Naive thymus-derived CD8-positive, alpha-beta T cell (primary cell): ENCODE measurements around the gene KY. TPM values are rescaled to one million over a fixed set of nuclear protein-coding genes. Genes with fewer than 3 reads are reported as not detected.
"Not testable (repeated sequence)": the region's sequence is repeated elsewhere in the genome, so short reads cannot be mapped to it uniquely, and the experiment has no call there.

Source experiments
- ATAC-seq, 2 donors: fragments of 150-1000 bp; cut with Tn5 transposase in 1 of 2; sonication (Bioruptor Pico), chemical (Tn5 transposase) in 1 of 2; 1 replicate in 1 of 2; 2 replicates in 1 of 2; pipeline ENCODE4 v1.10.0; 2021; ENCODE audit warnings: mild to moderate bottlenecking in 2 of 2, moderate library complexity in 2 of 2
- POLR2A ChIA-PET: fragments of 350-600 bp; sonication (Branson Sonifier 250); formaldehyde crosslinking; loops from one replicate; lab custom pipeline; 2021; ENCODE audit warnings: antibody characterized with exemption; lab: Charles Lee
- DNase-seq, 10 donors: peaks; one replicate each; pipeline versions ENCODE4 v3.0.0 to v3.0.0-alpha.2; 2020 to 2022
- H3K27ac Mint-ChIP-seq, 10 donors: one replicate each; pipeline ENCODE4 v1.8.0; 2020 to 2022; ENCODE audit warnings: mild to moderate bottlenecking in 10 of 10, mixed read lengths in 10 of 10, moderate library complexity in 4 of 10, inconsistent platforms in 1 of 10
- H3K27me3 Mint-ChIP-seq, 5 donors: one replicate each; pipeline ENCODE4 v1.8.0; 2021 to 2022; ENCODE audit warnings: mixed read lengths in 5 of 5
- H3K36me3 Mint-ChIP-seq, 3 donors: one replicate each; pipeline ENCODE4 v1.8.0; 2020 to 2022; ENCODE audit warnings: mixed read lengths in 3 of 3, mild to moderate bottlenecking in 2 of 3, inconsistent platforms in 1 of 3
- H3K4me1 Mint-ChIP-seq, 4 donors: one replicate each; pipeline ENCODE4 v1.8.0; 2021 to 2022; ENCODE audit warnings: mixed read lengths in 4 of 4
- H3K4me3 Mint-ChIP-seq, 10 donors: one replicate each; pipeline ENCODE4 v1.8.0; 2020 to 2022; ENCODE audit warnings: mild to moderate bottlenecking in 10 of 10, mixed read lengths in 10 of 10, moderate library complexity in 6 of 10, inconsistent platforms in 1 of 10
- H3K9me3 Mint-ChIP-seq, 9 donors: one replicate each; pipeline ENCODE4 v1.8.0; 2020 to 2022; ENCODE audit warnings: mixed read lengths in 9 of 9, mild to moderate bottlenecking in 3 of 9, inconsistent platforms in 1 of 9, moderate library complexity in 1 of 9
- polyA plus RNA-seq, 3 donors: library from polyadenylated mRNA; unstranded; fragments of 300-500 nt; fragmentation: Illumina TruSeq; gene quantifications; one replicate each; pipeline ENCODE4 v1.2.3, GENCODE V29; 2021
- total RNA-seq, 8 experiments: library from RNA in 2 of 8; stranded (reverse) in 2 of 8; gene quantifications; one replicate each; pipeline ENCODE4 v1.2.3 and lab custom pipeline; 2021 to 2026

The KY gene
- total and polyA plus RNA-seq, 5 experiments from 2014 or later = not detected

GRCh38 chr3:134600206-134600605 lies 50.6 kb downstream of the KY start:
- ATAC-seq (no peak), DNase-seq (no peak)
- H3K36me3 Mint-ChIP-seq = no peaks in the 10 kb centered on the region
- POLR2A ChIA-PET = no interaction called here
- no peaks in the 10 kb centered on the region for H3K9me3 Mint-ChIP-seq
- H3K4me1 Mint-ChIP-seq = peaks cover 3 to 10% (median 8%) of the 10 kb centered on the region in 4 donors
- no peak overlapping the region for H3K27ac Mint-ChIP-seq
- peak overlapping the region in 6 of 10 donors; percentile 15 to 65 (median 58) for H3K4me3 Mint-ChIP-seq
- peaks cover 0 to 14% (median 5%) of the 10 kb centered on the region in 5 donors for H3K27me3 Mint-ChIP-seq

GRCh38 chr3:134598763-134599545 lies 51.9 kb downstream of the KY start:
- DNase-seq (no peak), ATAC-seq (no peak)
- peaks cover 0 to 11% (median 5%) of the 10 kb centered on the region in 5 donors for H3K27me3 Mint-ChIP-seq
- H3K4me1 Mint-ChIP-seq = peaks cover 3 to 10% (median 8%) of the 10 kb centered on the region in 4 donors
- H3K36me3 Mint-ChIP-seq = no peaks in the 10 kb centered on the region
- POLR2A ChIA-PET = no interaction called here
- no peaks in the 10 kb centered on the region for H3K9me3 Mint-ChIP-seq
- no peak overlapping the region for H3K4me3 Mint-ChIP-seq
- no peak overlapping the region for H3K27ac Mint-ChIP-seq

GRCh38 chr3:134597390-134597970 lies 53.3 kb downstream of the KY start:
- DNase-seq (no peak), ATAC-seq (no peak)
- no peaks in the 10 kb centered on the region for H3K9me3 Mint-ChIP-seq
- no peak overlapping the region for H3K27ac Mint-ChIP-seq
- H3K36me3 Mint-ChIP-seq = no peaks in the 10 kb centered on the region
- peaks cover 0 to 11% (median 5%) of the 10 kb centered on the region in 5 donors for H3K27me3 Mint-ChIP-seq
- peaks cover 3 to 10% (median 8%) of the 10 kb centered on the region in 4 donors for H3K4me1 Mint-ChIP-seq
- POLR2A ChIA-PET = no interaction called here
- no peak overlapping the region for H3K4me3 Mint-ChIP-seq

GRCh38 chr3:134594986-134595385 lies 55.8 kb downstream of the KY start:
- H3K9me3 Mint-ChIP-seq, H3K4me1 Mint-ChIP-seq, H3K4me3 Mint-ChIP-seq, ATAC-seq, H3K27ac Mint-ChIP-seq, H3K36me3 Mint-ChIP-seq, DNase-seq, POLR2A ChIA-PET: not testable (repeated sequence)
- peaks cover 0 to 11% (median 0%) of the 10 kb centered on the region in 5 donors for H3K27me3 Mint-ChIP-seq

- Mint-ChIP-seq H3K36me3 (no peaks in the 10 kb centered on the region), H3K9me3 (no peaks in the 10 kb centered on the region), H3K4me1 (no peaks in the 10 kb centered on the region)
These were observed 56.5 kb downstream of the KY start for GRCh38 chr3:134594331-134594741.

GRCh38 chr3:134592806-134593205 lies 58.0 kb downstream of the KY start:
- no peaks in the 10 kb centered on the region for H3K36me3 Mint-ChIP-seq
- no peak for ATAC-seq
- H3K27me3 Mint-ChIP-seq = peaks cover 0 to 7% (median 0%) of the 10 kb centered on the region in 5 donors
- H3K27ac Mint-ChIP-seq = no peak overlapping the region
- POLR2A ChIA-PET = no interaction called here
- H3K4me3 Mint-ChIP-seq = no peak overlapping the region
- no peaks in the 10 kb centered on the region for H3K9me3 Mint-ChIP-seq
- no peak for DNase-seq
- H3K4me1 Mint-ChIP-seq = no peaks in the 10 kb centered on the region

More at GRCh38 chr3:134594331-134594741, 56.5 kb downstream of the KY start:
- DNase-seq = no peak
- Mint-ChIP-seq H3K27me3 (peaks cover 0 to 11% (median 0%) of the 10 kb centered on the region in 5 donors), H3K27ac (peak overlapping the region in 1 of 10 donors; percentile 40), H3K4me3 (no peak overlapping the region)
- no peak for ATAC-seq
- POLR2A ChIA-PET = no interaction called here

GRCh38 chr3:134590766-134591165 lies 60.1 kb downstream of the KY start:
- no peak overlapping the region for H3K4me3 Mint-ChIP-seq
- peaks cover 0 to 2% (median 0%) of the 10 kb centered on the region in 9 donors for H3K9me3 Mint-ChIP-seq
- ATAC-seq = no peak
- H3K27me3 Mint-ChIP-seq = peaks cover 0 to 8% (median 0%) of the 10 kb centered on the region in 5 donors
- DNase-seq = no peak
- peaks cover 0 to 2% (median 2%) of the 10 kb centered on the region in 3 donors for H3K36me3 Mint-ChIP-seq
- H3K27ac Mint-ChIP-seq = no peak overlapping the region
- no peaks in the 10 kb centered on the region for H3K4me1 Mint-ChIP-seq
- POLR2A ChIA-PET = no interaction called here

GRCh38 chr3:134579141-134579665 lies 71.6 kb downstream of the KY start:
- POLR2A ChIA-PET = no interaction called here
- Mint-ChIP-seq H3K9me3 (peaks cover 0 to 15% (median 3%) of the 10 kb centered on the region in 9 donors), H3K4me3 (no peak overlapping the region)

GRCh38 chr3:134576831-134577230 lies 74.0 kb downstream of the KY start:
- Mint-ChIP-seq H3K4me1 (no peaks in the 10 kb centered on the region), H3K27ac (no peak overlapping the region), H3K4me3 (no peak overlapping the region), H3K27me3 (peaks cover 0 to 4% (median 0%) of the 10 kb centered on the region in 5 donors), H3K9me3 (peaks cover 3 to 28% (median 11%) of the 10 kb centered on the region in 9 donors), H3K36me3 (peaks cover 4 to 32% (median 8%) of the 10 kb centered on the region in 3 donors)
- ATAC-seq (no peak), DNase-seq (no peak)
- POLR2A ChIA-PET = interaction anchor here (0.6 kb wide), 1 partner anchor 338 kb away, joined by 3 read pairs; no protein-coding TSS in a partner anchor

More at GRCh38 chr3:134579141-134579665, 71.6 kb downstream of the KY start:
- peaks cover 4 to 11% (median 10%) of the 10 kb centered on the region in 3 donors for H3K36me3 Mint-ChIP-seq
- DNase-seq (no peak), ATAC-seq (no peak)
- no peak overlapping the region for H3K27ac Mint-ChIP-seq
- no peaks in the 10 kb centered on the region for H3K4me1 Mint-ChIP-seq
- H3K27me3 Mint-ChIP-seq = no peaks in the 10 kb centered on the region

- DNase-seq (no peak), ATAC-seq (no peak)
- H3K9me3 Mint-ChIP-seq = peaks cover 3 to 32% (median 11%) of the 10 kb centered on the region in 9 donors
- peaks cover 4 to 32% (median 8%) of the 10 kb centered on the region in 3 donors for H3K36me3 Mint-ChIP-seq
- no peak overlapping the region for H3K4me3 Mint-ChIP-seq
- no peak overlapping the region for H3K27ac Mint-ChIP-seq
- no peaks in the 10 kb centered on the region for H3K4me1 Mint-ChIP-seq
- H3K27me3 Mint-ChIP-seq = peaks cover 0 to 4% (median 0%) of the 10 kb centered on the region in 5 donors
- POLR2A ChIA-PET = no interaction called here
These were observed 74.4 kb downstream of the KY start for GRCh38 chr3:134576426-134576825.

- ATAC-seq, POLR2A ChIA-PET, H3K4me1 Mint-ChIP-seq, H3K27ac Mint-ChIP-seq, DNase-seq, H3K27me3 Mint-ChIP-seq, H3K4me3 Mint-ChIP-seq: not testable (repeated sequence)
- Mint-ChIP-seq H3K36me3 (peaks cover 5 to 46% (median 9%) of the 10 kb centered on the region in 3 donors), H3K9me3 (peaks cover 8 to 62% (median 34%) of the 10 kb centered on the region in 9 donors)
These were observed 80.9 kb downstream of the KY start for GRCh38 chr3:134569899-134570298.

- POLR2A ChIA-PET = no interaction called here
- Mint-ChIP-seq H3K4me3 (no peak overlapping the region), H3K4me1 (peaks cover 0 to 2% (median 0%) of the 10 kb centered on the region in 4 donors), H3K27ac (no peak overlapping the region), H3K27me3 (peaks cover 0 to 4% (median 0%) of the 10 kb centered on the region in 5 donors), H3K9me3 (peaks cover 8 to 59% (median 34%) of the 10 kb centered on the region in 9 donors), H3K36me3 (peaks cover 11 to 49% (median 12%) of the 10 kb centered on the region in 3 donors)
- DNase-seq (no peak), ATAC-seq (no peak)
These were observed 82.0 kb downstream of the KY start for GRCh38 chr3:134568790-134569189.

- ATAC-seq (no peak), DNase-seq (no peak)
- H3K4me3 Mint-ChIP-seq = no peak overlapping the region
- POLR2A ChIA-PET = no interaction called here
- no peaks in the 10 kb centered on the region for H3K27me3 Mint-ChIP-seq
- peaks cover 18 to 47% (median 20%) of the 10 kb centered on the region in 3 donors for H3K36me3 Mint-ChIP-seq
- H3K4me1 Mint-ChIP-seq = peaks cover 0 to 3% (median under 1%) of the 10 kb centered on the region in 4 donors
- peaks cover 8 to 48% (median 28%) of the 10 kb centered on the region in 9 donors for H3K9me3 Mint-ChIP-seq
- no peak overlapping the region for H3K27ac Mint-ChIP-seq
These were observed 83.2 kb downstream of the KY start for GRCh38 chr3:134567605-134568004.
